Effector CD8-positive, alpha-beta T cell (primary cell): Measurements from ENCODE around the gene ASIC1.

Source experiments
- DNase-seq: peaks from one replicate; lab custom pipeline; 2025; lab: John Stamatoyannopoulos, UW

Gene ASIC1

GRCh38 chr12:50060120-50060468 lies 2.7 kb downstream of the ASIC1 start:
- no peak for DNase-seq

GRCh38 chr12:50061171-50061570 lies 3.8 kb downstream of the ASIC1 start:
- no peak for DNase-seq

GRCh38 chr12:50061946-50062686 lies 4.7 kb downstream of the ASIC1 start:
- no peak for DNase-seq

- DNase-seq = no peak
Measured at GRCh38 chr12:50062728-50063460, 5.5 kb downstream of the ASIC1 start.

GRCh38 chr12:50065726-50066310 lies 8.4 kb downstream of the ASIC1 start:
- no peak for DNase-seq

- DNase-seq = no peak
Measured at GRCh38 chr12:50066402-50066801, 9.0 kb downstream of the ASIC1 start.

- DNase-seq = no peak
Measured at GRCh38 chr12:50069069-50069468, 11.7 kb downstream of the ASIC1 start.

GRCh38 chr12:50069539-50069938 lies 12.1 kb downstream of the ASIC1 start:
- DNase-seq = no peak

GRCh38 chr12:50070314-50071060 lies 13.1 kb downstream of the ASIC1 start:
- DNase-seq = peak; percentile 36

GRCh38 chr12:50072198-50072907 lies 15.0 kb downstream of the ASIC1 start:
- DNase-seq = no peak

GRCh38 chr12:50073206-50073605 lies 15.8 kb downstream of the ASIC1 start:
- no peak for DNase-seq

GRCh38 chr12:50073712-50074111 lies 16.3 kb downstream of the ASIC1 start:
- no peak for DNase-seq

- peak; percentile 70 for DNase-seq
Measured at GRCh38 chr12:50074936-50075807, 17.8 kb downstream of the ASIC1 start.

GRCh38 chr12:50075808-50076170 lies 18.4 kb downstream of the ASIC1 start:
- no peak for DNase-seq

GRCh38 chr12:50077099-50077498 lies 19.7 kb downstream of the ASIC1 start:
- no peak for DNase-seq

- no peak for DNase-seq
Measured at GRCh38 chr12:50078281-50078680, 20.9 kb downstream of the ASIC1 start.

- DNase-seq = no peak
Measured at GRCh38 chr12:50079771-50080170, 22.4 kb downstream of the ASIC1 start.

- DNase-seq = no peak
Measured at GRCh38 chr12:50081096-50081808, 23.9 kb downstream of the ASIC1 start.

- no peak for DNase-seq
Measured at GRCh38 chr12:50082644-50083043, 25.2 kb downstream of the ASIC1 start.

GRCh38 chr12:50083301-50083700 lies 25.9 kb downstream of the ASIC1 start:
- DNase-seq = no peak
